NCI-H524 (cell line): Measurements from ENCODE around the gene UNC45B.
"Not testable (repeated sequence)": the region's sequence is repeated elsewhere in the genome, so short reads cannot be mapped to it uniquely, and the experiment has no call there.

ENCODE experiments used
- DNase-seq, 2 experiments: peaks; one replicate each; lab custom pipeline; 2025; lab: John Stamatoyannopoulos, UW

UNC45B gene

GRCh38 chr17:35170968-35171771 lies 23.6 kb downstream of the UNC45B start:
- DNase-seq, result no peak

GRCh38 chr17:35171834-35172233 lies 24.2 kb downstream of the UNC45B start:
- DNase-seq, result no peak

- DNase-seq, result not testable (repeated sequence)
Observed at GRCh38 chr17:35172321-35172720, 24.7 kb downstream of the UNC45B start.

GRCh38 chr17:35174835-35175334 lies 27.3 kb downstream of the UNC45B start:
- DNase-seq, result no peak

- DNase-seq, result no peak
Observed at GRCh38 chr17:35175638-35176415, 28.2 kb downstream of the UNC45B start.

GRCh38 chr17:35176897-35177296 lies 29.3 kb downstream of the UNC45B start:
- no peak for DNase-seq

- DNase-seq, result not testable (repeated sequence)
Observed at GRCh38 chr17:35179379-35179778, 31.8 kb downstream of the UNC45B start.

- DNase-seq, result no peak
Observed at GRCh38 chr17:35183332-35183731, 35.7 kb downstream of the UNC45B start.

- no peak for DNase-seq
Observed at GRCh38 chr17:35184274-35184673, 36.7 kb downstream of the UNC45B start.

GRCh38 chr17:35185849-35186248 lies 38.2 kb downstream of the UNC45B start:
- no peak for DNase-seq

- no peak for DNase-seq
Observed at GRCh38 chr17:35187481-35187880, 39.9 kb downstream of the UNC45B start.

- DNase-seq, result no peak
Observed at GRCh38 chr17:35188111-35188510, 40.5 kb downstream of the UNC45B start.

- DNase-seq, result no peak
Observed at GRCh38 chr17:35189291-35189690, 41.7 kb downstream of the UNC45B start.

GRCh38 chr17:35191001-35191695 lies 43.5 kb downstream of the UNC45B start:
- no peak for DNase-seq

GRCh38 chr17:35192708-35193107 lies 45.1 kb downstream of the UNC45B start:
- no peak for DNase-seq

GRCh38 chr17:35194001-35194400 lies 46.4 kb downstream of the UNC45B start, which contains the start of gene SLC35G3:
SLC35G3 (minus strand) TSS chr17:35194393; CDS start chr17:35194307, 86 bp downstream.
- not testable (repeated sequence) for DNase-seq

GRCh38 chr17:35195062-35195461 lies 47.4 kb downstream of the UNC45B start:
- not testable (repeated sequence) for DNase-seq

GRCh38 chr17:35202582-35202981 lies 55.0 kb downstream of the UNC45B start:
- not testable (repeated sequence) for DNase-seq

- no peak for DNase-seq
Observed at GRCh38 chr17:35210741-35211140, 63.1 kb downstream of the UNC45B start.

GRCh38 chr17:35212668-35213067 lies 65.1 kb downstream of the UNC45B start:
- DNase-seq, result no peak

- DNase-seq, result no peak
Observed at GRCh38 chr17:35213412-35213940, 65.9 kb downstream of the UNC45B start.

- no peak for DNase-seq
Observed at GRCh38 chr17:35214192-35214591, 66.6 kb downstream of the UNC45B start.
